K562 (cell line): Measurements from ENCODE around the gene CSMD2. TPM values are rescaled to one million over a fixed set of nuclear protein-coding genes. Genes with fewer than 3 reads are reported as not detected.
A peak's percentile ranks its signal among the peaks of the same experiment; 100 is the strongest.

ENCODE experiments used
- ATAC-seq: fragments of 200-7000 bp; cut with Tn5 transposase; 3 replicates; pipeline ENCODE4 v1.9.1; 2020; ENCODE audit warnings: moderate library complexity
- BruUV-seq: library from RNA; stranded (reverse); fragments of 400-500 nt; replicated peaks from 2 replicates; lab custom pipeline; 2021; lab: Mats Ljungman, UMichigan
- CTCF ChIA-PET: fragments of 300-600 bp; formaldehyde crosslinking; extraction: SDS; loops from one replicate; lab custom pipeline; 2021; ENCODE audit warnings: low intra/inter-chr PET ratio; lab: Yijun Ruan, JAX
- POLR2A ChIA-PET: fragments of 300-600, 350-650 bp; sonication (Branson Sonifier 250); formaldehyde crosslinking; extraction: SDS; loops from one replicate; lab custom pipeline; 2021; ENCODE audit warnings: antibody characterized with exemption, inconsistent platforms; lab: Yijun Ruan, JAX
- DNase-seq, 4 experiments: peaks; one replicate each; pipeline versions ENCODE4 v3.0.0 to v3.0.0-alpha.2; 2011 to 2018; ENCODE audit warnings: low spot score in 3 of 4, mixed read lengths in 3 of 4; ENCODE audit errors: extremely low read depth in 1 of 4
- FAIRE-seq: peaks from 2 replicates; lab custom pipeline; 2011; peaks lifted over from hg19 to GRCh38; lab: Jason Lieb, UNC
- H2AFZ ChIP-seq: 2 replicates; pipeline ENCODE4 v1.6.0; 2011; ENCODE audit warnings: low read depth, low read length, control low read depth, inconsistent platforms
- H3K27ac ChIP-seq: fragments of 200-600 bp; 3 replicates; pipeline ENCODE4 v1.8.0; 2011; ENCODE audit warnings: low read depth, mild to moderate bottlenecking, control low read depth, inconsistent platforms, low read length, moderate library complexity, mixed read lengths; ENCODE audit errors: extremely low read depth
- H3K27me3 ChIP-seq, 2 experiments: fragments of 300-600 bp in 1 of 2; 2 replicates in 1 of 2; 3 replicates in 1 of 2; pipeline versions ENCODE4 v1.6.0 to v1.8.0; 2011; ENCODE audit warnings: inconsistent platforms in 2 of 2, low read length in 2 of 2, mild to moderate bottlenecking in 1 of 2, mixed read lengths in 1 of 2, moderate library complexity in 1 of 2; ENCODE audit not compliant: control insufficient read depth in 2 of 2, insufficient read depth in 2 of 2
- H3K36me3 ChIP-seq: fragments of 300-600 bp; 3 replicates; pipeline ENCODE4 v1.8.0; 2011; ENCODE audit warnings: mild to moderate bottlenecking, low read length, inconsistent platforms; ENCODE audit not compliant: control insufficient read depth, insufficient read depth
- H3K4me1 ChIP-seq, 2 experiments: fragments of 200-600 bp in 1 of 2; replicated peaks in 1 of 2; 2 replicates in 1 of 2; 3 replicates in 1 of 2; pipeline versions ENCODE4 v1.5.1 to v1.8.0; 2011; ENCODE audit warnings: inconsistent platforms in 2 of 2, low read length in 2 of 2, mild to moderate bottlenecking in 1 of 2, mixed read lengths in 1 of 2, moderate library complexity in 1 of 2; ENCODE audit not compliant: control insufficient read depth in 2 of 2, insufficient read depth in 2 of 2
- H3K4me2 ChIP-seq: 2 replicates; pipeline ENCODE4 v1.6.1; 2011; ENCODE audit warnings: low read length, control low read depth, inconsistent platforms, mixed read lengths; ENCODE audit not compliant: insufficient read depth
- H3K4me3 ChIP-seq: fragments of 200-600 bp; sonication (generic), shearing (Covaris generic); 2 replicates; pipeline ENCODE4 v1.5.1; 2016; ENCODE audit warnings: control low read depth, inconsistent platforms
- H3K79me2 ChIP-seq: fragments of 200-600 bp; 3 replicates; pipeline ENCODE4 v1.8.0; 2011; ENCODE audit warnings: low read length, inconsistent platforms; ENCODE audit not compliant: control insufficient read depth, insufficient read depth
- H3K9ac ChIP-seq, 2 experiments: 2 replicates each; pipeline versions ENCODE4 v1.6.0 to v1.6.1; 2011; ENCODE audit warnings: low read depth in 2 of 2, low read length in 2 of 2, control low read depth in 1 of 2, inconsistent platforms in 1 of 2, mild to moderate bottlenecking in 1 of 2, mixed read lengths in 1 of 2; ENCODE audit not compliant: insufficient read depth in 1 of 2
- H3K9me1 ChIP-seq: one replicate; pipeline ENCODE4 v1.6.0; 2011; ENCODE audit warnings: inconsistent platforms, mild to moderate bottlenecking, low read length, moderate library complexity; ENCODE audit not compliant: control insufficient read depth, insufficient read depth
- H3K9me3 ChIP-seq: replicated peaks from 2 replicates; pipeline ENCODE4 v1.5.1; 2011; ENCODE audit warnings: low read depth, low read length, inconsistent platforms; ENCODE audit not compliant: control insufficient read depth, insufficient read depth
- H4K20me1 ChIP-seq: replicated peaks from 2 replicates; pipeline ENCODE4 v1.6.1; 2011; ENCODE audit warnings: low read length, inconsistent platforms, mixed read lengths; ENCODE audit not compliant: control insufficient read depth, insufficient read depth
- BACH1 ChIP-seq: fragments of 200-800 bp; sonication (Bioruptor generic); IDR thresholded peaks from 2 replicates; pipeline ENCODE4 v1.6.1; 2016; ENCODE audit warnings: missing genetic modification characterization, missing compliant biosample characterization
- MAFF ChIP-seq: IDR thresholded peaks from 2 replicates; pipeline ENCODE4 v1.6.1; 2012; ENCODE audit warnings: low read length, improper control_type of control experiment
- YBX1 ChIP-seq: fragments of 450-650 bp; IDR thresholded peaks from 2 replicates; pipeline ENCODE4 v1.7.1; 2016; ENCODE audit warnings: mild to moderate bottlenecking
- ZBTB34 ChIP-seq: fragments of 250-450 bp; sonication (Bioruptor Pico); IDR thresholded peaks from 2 replicates; pipeline ENCODE4 v1.8.0; 2021; ENCODE audit warnings: mild to moderate bottlenecking, moderate library complexity
- ZNF316 ChIP-seq: fragments of 450-650 bp; IDR thresholded peaks from 2 replicates; pipeline ENCODE4 v1.6.1; 2016
- ZNF449 ChIP-seq: fragments of 250-450 bp; sonication (Bioruptor Pico); IDR thresholded peaks from 2 replicates; pipeline ENCODE4 v1.8.0; 2022; ENCODE audit warnings: moderate library complexity, mild to moderate bottlenecking, inconsistent platforms
- ZNF584 ChIP-seq: fragments of 200-800 bp; sonication (Bioruptor generic); IDR thresholded peaks from 2 replicates; pipeline ENCODE4 v1.6.1; 2016; ENCODE audit warnings: low read depth, mild to moderate bottlenecking, missing genetic modification characterization, missing compliant biosample characterization
- WGBS: fragments of 100-300 bp; shearing (Covaris generic); methylation state at CpG from one replicate; pipeline ENCODE4 v1.1.6; 2016; ENCODE audit warnings: low coverage, mixed read lengths; ENCODE audit not compliant: insufficient coverage; ENCODE audit errors: missing lambda C conversion rate; 5-methylcytosine and 5-hydroxymethylcytosine counted together
- in situ Hi-C: fragments of 300-500 bp; cut with MboI; formaldehyde crosslinking; loops from 4 replicates; pipeline ENCODE4 v1.15.0; 2018; ENCODE audit warnings: inconsistent platforms, mixed read lengths
- intact Hi-C: fragments of 100-400 bp; cut with micrococcal nuclease; formaldehyde crosslinking; loops from 2 replicates; pipeline ENCODE4 v1.14.2; 2022
- polyA plus RNA-seq, 8 experiments: library from polyadenylated mRNA; depleted of rRNA in 4 of 8; stranded (reverse) in 5 of 8; unstranded in 3 of 8; fragments of >200 nt; fragmentation: Nextera tagmentation in 2 of 8; fragmentation: Illumina TruSeq in 1 of 8; extraction: Ambion mirVana in 2 of 8; extraction: Trizol in 1 of 8; gene quantifications; 2 replicates each; pipeline versions ENCODE4 v1.2.1 to v1.2.3, GENCODE V29; 2011 to 2014; ENCODE audit warnings: inconsistent platforms in 1 of 8, missing spikeins in 1 of 8
- total RNA-seq, 7 experiments: library from RNA; depleted of rRNA in 6 of 7; stranded (reverse); fragments of >200 nt in 6 of 7; fragmentation: Illumina TruSeq in 2 of 7; extraction: Trizol in 2 of 7; gene quantifications; 2 replicates each; pipeline versions ENCODE4 v1.2.1 to v1.2.3, GENCODE V29; 2011 to 2021; ENCODE audit warnings: low replicate concordance in 1 of 7

CSMD2 gene
- total and polyA plus RNA-seq, 9 of the 15 experiments (the other 6 are each of a cell fraction or from before 2014, with no cell fraction given) = not detected

GRCh38 chr1:33848205-33848937 lies 316.7 kb downstream of the CSMD2 start:
- POLR2A ChIA-PET = interaction anchor here (0.5 kb wide), 1 partner anchor 675 kb away, joined by 3 read pairs; no protein-coding TSS in a partner anchor

More at GRCh38 chr1:33848205-33848937, 316.7 kb downstream of the CSMD2 start:
- intact Hi-C loops (no loop called here), in situ Hi-C loops (no loop called here)
- H2AFZ ChIP-seq = no peak overlapping the region
- no peaks in the 10 kb centered on the region for H3K4me1 ChIP-seq
- H3K9me1 ChIP-seq = no peaks in the 10 kb centered on the region
- no peak for TF ChIP-seq BACH1 (tag)
- no peak for TF ChIP-seq ZNF584 (CRISPR knock-in tag)
- TF ChIP-seq YBX1 = no peak
- no peak for TF ChIP-seq ZNF449 (CRISPR knock-in tag)
- no peak for TF ChIP-seq ZBTB34 (CRISPR knock-in tag)
- peak; percentile 4; the same call in 1 of the 2 replicates for TF ChIP-seq MAFF
- 0 out of 2 replicates have a peak, but pooled peaks have one; percentile 7 for TF ChIP-seq ZNF316
- 0% methylated on average over 4 of the region's 4 CpGs for whole genome bisulfite sequencing
- FAIRE-seq (no peak), DNase-seq (no peak), ATAC-seq (no peak)
- CTCF ChIA-PET = no interaction called here
- H3K27me3 ChIP-seq = 0 out of 5 replicates have a peak, but pooled peaks cover 0 to 3% of the 10 kb centered on the region in 2 experiments
- H3K79me2 ChIP-seq = no peaks in the 10 kb centered on the region
- no TSS peak for BruUV-seq
- no peak overlapping the region for H3K4me2 ChIP-seq
- H3K4me3 ChIP-seq = no peak overlapping the region
- no peak overlapping the region for H3K9ac ChIP-seq
- no peak overlapping the region for H3K27ac ChIP-seq
- no peaks in the 10 kb centered on the region for H4K20me1 ChIP-seq
- no peaks in the 10 kb centered on the region for H3K9me3 ChIP-seq
- H3K36me3 ChIP-seq = no peaks in the 10 kb centered on the region
